ENCODE results near the gene MINDY4.

Gene MINDY4

DNA sequence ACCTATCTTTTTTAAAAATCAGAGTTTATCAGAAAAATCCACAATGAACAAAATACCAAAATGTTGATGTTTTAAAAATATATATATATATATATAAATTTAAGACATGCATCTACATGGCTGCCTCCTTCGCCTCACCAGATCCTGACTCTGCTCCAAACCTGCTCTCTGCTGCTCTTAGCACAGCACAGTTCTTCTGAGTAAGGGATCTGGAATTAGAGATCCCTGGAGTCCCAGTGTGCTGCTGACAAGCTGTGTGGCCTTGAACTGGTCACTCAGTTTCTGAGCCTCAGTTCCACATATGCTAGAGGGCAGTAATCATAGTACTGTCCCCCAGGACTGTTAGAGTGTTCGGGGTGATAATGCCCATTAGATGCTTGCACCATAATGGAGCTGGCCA, 87.4 kb downstream of the MINDY4 start:
- no peak for DNase-seq (ENCODE audit: low read depth)

DNA sequence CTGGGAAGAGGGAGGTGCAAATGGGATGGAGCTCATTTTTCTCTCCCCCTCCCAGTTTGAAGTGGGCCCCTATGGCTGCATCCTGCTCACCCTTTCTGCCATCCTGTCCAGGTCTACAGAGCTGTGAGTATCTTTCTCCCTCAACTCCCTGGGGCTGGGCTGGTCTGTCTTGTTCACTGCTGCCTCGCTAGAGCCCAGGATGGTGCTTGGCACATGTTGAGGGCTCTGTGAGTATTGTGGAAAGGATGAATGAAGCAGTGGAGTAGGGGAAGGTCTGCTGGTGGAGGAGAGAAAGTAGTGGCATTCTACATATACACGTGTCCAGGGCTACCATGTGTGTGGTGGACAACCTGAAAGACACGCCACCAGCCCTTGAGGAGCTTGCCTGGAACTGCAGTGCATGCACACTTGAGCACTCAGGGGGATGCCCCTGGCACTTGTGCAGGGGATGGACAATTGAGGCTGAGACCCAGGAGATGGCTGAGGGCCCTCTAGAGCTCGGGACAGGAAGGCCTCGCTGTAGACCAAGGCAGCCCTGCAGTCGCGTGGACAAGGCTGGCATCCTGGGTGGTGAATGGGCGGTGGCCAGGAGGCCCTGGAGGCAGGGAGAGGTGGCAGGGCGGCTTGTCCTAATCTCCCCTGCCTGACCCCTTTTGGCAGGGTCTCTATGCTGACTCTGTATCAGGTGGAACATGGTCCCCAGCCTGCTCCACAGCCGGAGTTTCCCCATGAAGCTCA, 88.2 kb downstream of the MINDY4 start:
- no peak for DNase-seq (ENCODE audit: low read depth)

DNA sequence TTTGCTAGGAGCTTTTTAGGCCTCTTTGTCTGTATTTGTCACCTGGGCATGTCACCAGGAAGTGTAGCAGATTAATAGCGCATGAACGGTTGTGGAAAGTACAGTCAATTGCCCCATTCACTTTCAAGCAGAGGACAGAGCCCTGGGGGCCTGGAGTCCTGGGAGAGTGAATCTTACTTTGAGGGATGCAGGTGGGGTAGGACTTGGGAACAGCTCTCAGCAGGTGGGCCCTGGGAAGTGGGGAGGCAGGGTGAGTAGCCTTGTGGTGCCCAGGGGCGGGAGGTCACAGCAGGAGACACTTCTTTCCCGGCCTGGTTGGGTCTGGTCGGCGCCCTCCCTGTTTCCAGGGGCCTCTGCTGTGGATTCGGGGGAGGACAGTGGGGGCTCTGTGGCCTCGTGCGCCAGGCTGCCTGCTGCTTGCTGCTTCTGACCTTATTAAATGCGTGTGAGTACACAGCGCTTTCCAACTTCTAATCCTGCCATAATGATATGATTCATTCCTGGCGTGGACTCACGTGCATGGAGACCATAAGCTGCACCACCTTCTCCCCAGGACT, 88.8 kb downstream of the MINDY4 start:
- DNase-seq (ENCODE audit: low read depth) = no peak

DNA sequence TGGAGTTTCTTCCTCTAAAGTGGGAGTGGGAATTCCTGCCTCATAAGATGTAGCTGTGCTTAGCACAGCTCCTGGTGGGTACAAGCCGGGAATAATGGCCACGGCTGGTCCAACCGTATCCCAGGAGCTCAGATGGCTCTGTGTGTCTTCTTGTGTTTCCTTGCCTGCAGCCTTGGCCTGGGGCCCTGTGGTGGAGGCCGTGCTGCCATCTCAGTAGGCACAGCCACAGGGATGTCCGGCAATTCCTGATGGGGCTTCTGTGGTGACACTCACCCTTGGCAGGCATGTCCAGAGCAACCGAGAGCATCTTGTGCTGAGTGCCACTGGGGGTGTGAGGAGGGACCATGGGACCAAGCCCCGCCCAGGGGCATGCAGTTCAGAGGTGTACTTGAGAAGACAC, 90.4 kb downstream of the MINDY4 start:
- DNase-seq (ENCODE audit: low read depth) = no peak

DNA sequence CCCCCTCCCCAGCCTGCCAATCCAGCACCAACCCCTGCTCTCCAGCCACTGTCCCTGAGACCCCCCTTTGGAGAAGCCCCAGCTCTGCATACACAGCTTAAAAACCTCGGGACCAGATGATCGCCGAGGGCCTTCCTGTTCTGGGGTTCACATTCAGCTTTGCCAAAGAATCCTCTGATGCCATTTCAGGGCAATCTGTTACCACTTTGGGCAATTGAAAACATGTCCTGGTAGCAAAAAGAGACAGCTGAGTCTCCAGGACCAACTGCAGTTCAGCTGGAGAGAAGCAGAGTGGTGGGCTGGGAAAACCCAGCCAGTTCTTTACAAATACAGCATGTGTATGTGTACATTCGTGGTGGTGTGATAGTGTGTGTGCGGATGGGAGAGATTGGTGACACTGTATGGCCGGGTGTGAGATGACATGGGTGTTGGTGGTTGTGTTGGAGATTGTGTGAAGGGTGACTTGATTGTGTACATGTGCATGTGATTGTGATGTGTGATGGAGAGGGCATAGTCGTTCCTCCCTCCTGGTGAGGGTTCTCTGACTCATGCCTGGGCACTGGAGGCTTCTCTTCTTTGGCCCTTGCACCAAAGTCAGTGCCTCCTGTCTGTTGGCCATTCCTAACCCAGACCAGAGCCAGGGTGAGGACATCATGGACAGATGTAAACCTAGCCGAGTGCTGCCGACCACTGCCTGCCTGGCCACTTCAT, 91.9 kb downstream of the MINDY4 start:
- DNase-seq (ENCODE audit: low read depth) = no peak

DNA sequence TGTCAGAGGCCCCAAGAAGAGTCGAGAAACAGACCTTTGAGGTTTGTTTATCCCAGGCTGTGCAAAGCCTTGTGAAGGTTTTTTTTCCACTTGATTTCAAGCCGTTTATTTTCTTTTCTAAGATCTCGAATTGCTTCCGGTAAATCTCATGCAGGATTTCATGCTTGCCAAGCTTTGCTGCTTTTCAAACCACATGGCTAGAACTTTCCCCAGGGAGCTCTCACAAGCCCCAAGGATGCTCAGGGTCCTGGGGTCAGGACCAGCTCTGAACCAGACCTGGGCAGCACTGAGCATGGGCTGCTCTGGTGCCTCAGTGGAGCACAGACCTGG, 92.5 kb downstream of the MINDY4 start:
- no peak for DNase-seq (ENCODE audit: low read depth)

DNA sequence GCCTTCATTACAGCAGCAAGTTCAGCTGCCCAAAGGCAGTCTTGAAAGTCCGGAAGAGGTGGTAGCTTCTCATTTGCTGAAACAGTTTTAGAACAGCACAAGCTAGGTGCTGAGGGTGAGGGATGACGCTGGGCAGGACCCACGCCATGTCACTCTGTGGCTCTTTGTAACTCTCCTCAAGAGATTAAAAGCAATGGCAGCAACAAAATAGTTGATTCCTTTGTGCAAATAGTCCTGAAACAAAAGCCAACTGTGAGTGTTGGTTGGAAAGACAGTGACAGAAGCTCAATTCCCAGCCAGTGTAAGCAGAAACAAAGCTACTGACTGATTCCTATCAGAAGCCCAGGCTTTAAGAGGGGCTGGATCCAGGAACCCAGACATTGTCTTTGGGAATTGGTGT, 92.9 kb downstream of the MINDY4 start:
- no peak for DNase-seq (ENCODE audit: low read depth)

DNA sequence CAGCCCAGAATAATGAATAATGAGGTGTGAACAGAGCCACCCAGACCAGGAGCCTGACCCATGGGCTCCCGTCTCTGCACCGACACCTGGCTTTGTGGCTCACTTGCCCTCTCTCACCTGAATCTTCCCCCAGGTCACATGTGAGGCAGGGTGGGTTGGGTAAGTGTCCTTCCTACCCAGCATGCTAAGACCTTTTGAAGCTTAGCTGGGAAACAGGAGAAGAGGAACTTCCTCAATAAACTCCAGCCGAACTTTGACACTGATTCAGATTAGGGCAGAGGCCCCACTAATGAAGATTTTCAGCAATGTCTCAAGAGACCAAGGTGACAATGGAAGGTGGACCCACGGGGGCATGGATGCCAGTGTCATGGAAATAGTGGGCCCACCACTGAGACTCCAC, 93.9 kb downstream of the MINDY4 start:
- no peak for DNase-seq (ENCODE audit: low read depth)

DNA sequence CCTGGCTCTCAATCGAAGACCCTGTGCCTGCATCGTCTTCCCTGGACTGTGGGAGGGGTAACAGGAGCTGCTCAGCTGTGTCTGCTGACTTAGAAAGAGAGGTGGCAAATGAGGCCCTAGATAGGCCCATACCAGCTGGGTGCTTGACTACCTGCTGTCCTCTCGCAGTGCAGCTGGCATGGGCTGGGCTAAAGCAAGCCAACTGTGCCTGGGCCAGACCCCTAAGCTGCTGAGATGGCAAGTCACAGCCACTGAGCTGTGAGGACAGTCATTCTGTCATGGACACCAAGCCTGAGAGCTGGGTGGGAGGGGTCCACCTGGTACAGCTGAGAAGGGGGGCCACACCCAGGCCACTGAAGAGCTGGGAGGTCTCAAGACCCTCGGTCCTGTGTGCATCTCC, 94.6 kb downstream of the MINDY4 start:
- DNase-seq (ENCODE audit: low read depth) = no peak

DNA sequence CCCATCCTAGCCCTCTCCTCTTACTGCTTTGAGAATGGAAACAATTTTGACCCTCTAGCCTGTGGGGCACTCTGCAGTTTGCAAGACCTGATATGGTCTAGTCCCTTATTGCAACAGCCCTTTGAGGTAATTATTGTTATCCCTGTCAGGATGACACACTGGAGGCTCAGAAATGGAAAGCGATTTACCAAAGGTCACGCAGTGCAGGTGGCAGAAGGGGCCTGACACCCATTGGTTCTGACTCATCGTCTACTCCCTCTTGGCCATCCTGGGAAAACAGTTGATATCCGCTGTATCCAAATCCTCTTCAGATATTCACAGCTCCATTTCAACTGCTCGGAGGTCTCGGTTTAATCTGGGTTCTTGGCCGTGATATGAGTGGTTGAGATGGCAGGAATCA, 95.7 kb downstream of the MINDY4 start:
- DNase-seq (ENCODE audit: low read depth) = no peak

DNA sequence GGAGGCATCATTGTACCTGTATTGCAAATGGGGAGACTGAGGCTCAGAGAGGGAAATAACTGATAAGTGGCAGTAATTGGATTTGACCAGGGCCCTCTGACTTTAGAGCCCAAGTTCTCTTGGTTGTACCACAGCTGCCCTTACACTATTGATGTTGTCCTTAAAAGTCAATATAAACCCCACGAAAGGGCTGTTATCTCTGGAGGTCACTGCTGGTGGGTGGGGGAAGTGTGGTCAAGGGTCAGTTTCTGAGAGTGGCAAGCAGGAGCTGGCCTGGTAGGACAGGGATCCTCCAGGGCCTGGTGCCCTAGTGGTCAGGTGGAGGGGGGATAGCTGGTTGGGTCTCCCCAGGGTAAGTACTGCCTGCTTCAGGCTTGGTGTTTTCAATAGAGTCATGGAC, 96.3 kb downstream of the MINDY4 start:
- no peak for DNase-seq (ENCODE audit: low read depth)

DNA sequence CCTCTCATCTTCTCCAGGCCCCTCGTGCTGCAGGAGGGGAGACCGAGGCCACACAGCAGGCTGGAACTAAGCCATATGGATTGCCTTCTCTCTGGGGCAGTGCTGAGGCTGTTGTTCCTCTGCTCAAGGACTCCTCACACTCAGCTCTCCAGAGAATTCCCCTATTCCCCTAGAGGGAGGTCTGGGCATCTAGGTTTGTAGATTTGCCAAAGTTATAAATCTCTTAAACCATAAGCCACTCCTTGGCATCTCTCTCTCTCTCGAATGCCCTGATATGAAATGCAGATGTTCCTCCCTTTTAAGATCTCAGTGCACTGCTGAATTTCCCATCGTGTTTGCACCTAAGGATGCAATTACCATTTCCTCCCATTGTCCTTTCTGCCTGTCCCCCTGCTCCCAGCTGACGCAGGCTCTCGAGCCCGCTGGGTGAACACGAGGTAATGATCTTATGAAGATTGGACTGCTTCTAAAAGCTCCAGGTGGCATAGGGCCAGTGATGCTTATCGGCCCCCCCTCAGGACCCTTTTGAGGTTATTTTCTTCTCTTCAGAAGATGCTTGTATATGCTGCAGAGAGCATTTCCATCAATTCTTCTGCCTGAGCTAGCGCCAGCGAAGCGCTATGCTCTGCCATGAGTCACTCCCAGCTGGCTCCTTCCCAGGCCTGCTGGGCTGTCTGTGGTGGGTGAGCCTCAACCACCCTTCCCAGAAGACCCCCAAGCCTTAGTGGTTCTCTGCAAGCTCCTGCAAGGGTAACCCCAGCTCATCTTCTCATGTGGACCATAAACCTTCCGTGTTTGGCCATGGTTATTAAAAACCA, 98.8 kb downstream of the MINDY4 start:
- DNase-seq (ENCODE audit: low read depth) = no peak

DNA sequence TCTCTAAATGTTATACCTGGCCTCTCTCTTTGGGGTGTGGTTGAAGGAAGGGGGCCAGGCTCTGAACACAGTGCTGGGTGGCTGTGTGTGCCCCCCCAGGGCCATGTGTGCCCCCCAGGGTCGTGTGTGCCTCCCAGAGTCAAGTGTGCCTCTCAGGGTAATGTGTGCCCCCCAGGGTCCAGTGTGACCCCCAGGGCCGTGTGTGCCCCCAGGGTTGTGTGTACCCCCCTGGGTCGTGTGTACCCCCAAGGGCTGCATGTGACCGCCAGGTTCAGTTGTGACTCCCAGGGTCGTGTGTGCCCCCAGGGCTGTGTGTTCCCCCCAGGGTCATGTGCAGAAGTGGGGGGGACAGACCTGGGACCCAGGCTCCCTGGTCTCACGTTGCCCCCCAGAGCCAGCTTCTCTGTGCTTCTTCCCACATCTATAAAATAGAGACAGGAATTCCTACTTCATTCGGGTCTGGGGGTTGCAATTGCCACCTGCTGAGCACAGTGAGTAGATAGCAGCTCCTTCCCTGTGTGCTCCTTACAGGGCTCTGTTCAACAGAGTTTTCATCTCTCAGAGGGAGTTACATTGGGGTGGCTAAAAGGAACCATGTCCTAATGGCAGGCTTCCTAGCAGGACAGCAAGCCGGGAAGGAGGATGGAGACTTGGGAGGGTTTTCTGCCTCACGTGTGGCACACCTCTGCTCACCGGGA, 99.8 kb downstream of the MINDY4 start:
- DNase-seq (ENCODE audit: low read depth) = no peak

DNA sequence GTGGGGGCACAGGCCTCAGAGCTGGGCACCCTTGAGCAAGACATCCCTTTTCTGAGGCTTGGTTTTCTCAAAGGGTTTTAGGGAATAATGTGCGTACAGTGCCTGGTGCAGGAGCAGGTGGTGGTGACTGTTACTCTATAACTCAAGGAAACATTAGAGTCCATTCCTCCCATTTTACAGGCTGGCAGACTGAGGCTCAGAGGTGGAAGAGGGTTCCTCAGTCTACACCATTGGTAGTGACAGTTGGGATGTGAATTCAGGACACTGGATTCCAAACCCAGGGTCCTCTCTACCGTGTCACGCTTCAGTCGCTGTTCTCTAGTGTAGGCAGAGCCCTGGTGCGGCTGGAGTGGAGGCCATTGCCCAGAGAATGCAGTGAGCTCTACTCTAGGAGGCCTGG, 100.4 kb downstream of the MINDY4 start:
- no peak for DNase-seq (ENCODE audit: low read depth)

DNA sequence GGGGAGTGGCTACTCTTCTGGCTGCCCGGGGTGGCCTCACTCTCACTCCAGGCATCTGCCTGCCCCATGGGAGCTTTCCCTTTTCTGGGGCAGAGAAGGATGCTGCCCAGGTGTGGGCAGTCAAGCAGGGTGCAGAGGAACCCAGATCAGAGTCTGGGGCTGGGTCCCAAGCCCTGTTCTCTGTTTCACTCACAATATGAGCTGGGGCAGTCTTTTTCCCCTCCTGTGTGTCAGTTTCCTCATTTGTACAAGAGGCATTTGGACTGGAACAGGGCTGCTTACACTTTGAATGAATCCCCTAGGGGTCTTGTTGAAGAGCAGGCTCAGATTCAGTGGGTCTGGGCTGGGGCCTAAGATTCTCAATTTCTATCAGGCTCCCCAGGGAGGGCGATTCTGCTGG, 102.0 kb downstream of the MINDY4 start:
- no peak for DNase-seq (ENCODE audit: low read depth)

DNA sequence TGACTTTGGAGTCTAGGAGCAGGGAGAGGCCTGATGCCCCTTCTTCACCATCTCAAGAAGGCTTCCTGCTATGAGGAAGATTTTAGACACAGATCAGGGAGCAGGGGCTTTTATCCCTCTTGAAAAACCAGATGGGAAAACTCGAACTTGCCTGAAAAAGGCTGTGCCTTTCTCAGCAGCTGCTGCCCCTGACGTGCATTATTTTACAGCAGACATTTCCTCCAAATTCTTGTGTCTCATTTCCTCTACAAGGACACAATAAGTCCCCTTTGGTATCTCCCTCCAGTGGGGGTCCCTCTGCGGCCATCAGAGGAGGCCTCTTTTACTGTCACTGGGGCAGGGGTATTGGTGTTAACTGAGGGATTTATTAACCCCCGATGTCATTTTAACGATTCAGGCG, 102.4 kb downstream of the MINDY4 start:
- DNase-seq (ENCODE audit: low read depth) = no peak

DNA sequence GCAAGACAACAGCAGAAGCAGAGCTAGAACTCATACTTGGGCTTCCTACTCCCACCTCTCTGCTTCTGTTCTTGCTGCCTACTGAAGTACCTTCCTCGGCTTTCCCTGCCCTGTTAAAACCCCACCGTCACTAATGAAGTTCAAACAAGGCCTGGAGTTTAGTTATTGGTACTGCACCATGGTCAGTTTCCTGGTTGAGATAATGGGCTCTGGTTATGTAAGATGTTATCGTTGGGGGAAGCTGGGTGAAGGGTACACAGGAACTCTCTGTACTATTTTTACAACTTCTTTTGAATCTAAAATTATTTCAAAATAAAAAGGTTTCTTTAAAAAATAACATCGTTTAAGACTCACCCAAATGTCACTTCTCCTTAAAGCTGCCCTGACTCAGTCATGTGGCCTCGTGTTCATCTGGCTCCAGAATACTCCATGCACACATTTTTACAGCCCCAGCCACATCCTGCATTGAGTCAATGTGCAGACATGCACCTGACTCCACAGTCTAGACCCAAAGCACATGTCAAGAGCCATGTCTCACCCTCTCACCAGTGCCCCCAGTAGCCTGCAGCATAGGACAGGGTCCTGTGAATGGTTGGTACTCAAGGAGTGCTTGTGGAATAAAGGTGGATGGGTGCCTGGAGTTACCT, 103.6 kb downstream of the MINDY4 start:
- no peak for DNase-seq (ENCODE audit: low read depth)

DNA sequence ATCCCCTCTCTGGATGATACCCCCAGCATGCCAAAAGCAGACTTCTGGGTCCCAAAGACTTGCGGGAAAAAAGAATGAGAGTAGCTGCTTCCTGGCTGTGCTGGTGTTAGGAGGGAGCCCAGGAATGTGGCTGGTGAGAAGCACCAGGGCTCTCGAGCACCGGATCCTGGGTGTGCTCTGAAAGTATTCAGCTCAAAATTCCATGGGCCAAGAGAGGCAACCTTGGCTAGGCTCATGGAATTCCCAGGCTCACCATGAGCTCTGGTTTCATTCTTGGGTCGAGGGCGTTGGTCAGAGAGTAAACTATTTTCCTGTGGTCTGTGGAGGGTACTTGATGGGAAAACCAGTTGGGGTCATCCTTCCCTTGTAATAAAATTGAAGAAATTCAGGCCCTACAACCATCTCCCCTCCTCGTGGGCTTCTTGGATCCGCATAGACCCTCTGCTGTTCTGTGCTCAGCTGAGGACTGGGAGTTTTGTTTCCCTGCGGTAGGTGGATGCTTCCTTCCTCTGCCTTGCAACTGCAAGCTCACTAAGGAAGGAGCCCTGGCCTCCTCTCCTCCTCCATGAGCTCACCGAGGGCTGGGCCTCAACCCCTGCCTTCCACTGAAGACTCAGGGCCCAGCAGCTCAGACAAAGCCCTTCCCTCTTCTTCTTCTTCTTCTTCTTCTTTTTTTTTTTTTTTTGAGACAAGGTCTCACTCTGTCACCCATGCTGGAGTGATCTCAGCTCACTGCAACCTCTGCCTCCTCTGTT, 106.0 kb downstream of the MINDY4 start:
- no peak for DNase-seq (ENCODE audit: low read depth)

DNA sequence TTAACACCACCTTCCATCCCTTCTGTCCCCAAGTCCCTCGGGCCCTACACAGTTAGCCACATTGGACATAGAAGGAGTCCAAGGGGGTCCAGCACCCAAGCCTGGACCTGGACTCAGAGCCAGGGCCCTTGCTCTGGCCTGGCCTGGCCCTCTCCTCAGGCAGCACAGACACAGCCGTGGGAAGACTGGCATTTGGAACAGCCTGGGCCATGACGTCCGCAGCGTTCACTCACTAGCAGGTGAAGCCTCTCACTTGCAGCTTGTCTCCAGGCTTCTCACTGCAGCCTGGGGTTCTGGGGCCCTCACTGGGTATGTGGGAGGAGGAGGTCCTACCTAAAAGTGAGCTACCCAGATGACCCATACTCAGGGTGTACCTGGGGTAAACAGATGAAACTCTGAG, 106.8 kb downstream of the MINDY4 start:
- no peak for DNase-seq (ENCODE audit: low read depth)

DNA sequence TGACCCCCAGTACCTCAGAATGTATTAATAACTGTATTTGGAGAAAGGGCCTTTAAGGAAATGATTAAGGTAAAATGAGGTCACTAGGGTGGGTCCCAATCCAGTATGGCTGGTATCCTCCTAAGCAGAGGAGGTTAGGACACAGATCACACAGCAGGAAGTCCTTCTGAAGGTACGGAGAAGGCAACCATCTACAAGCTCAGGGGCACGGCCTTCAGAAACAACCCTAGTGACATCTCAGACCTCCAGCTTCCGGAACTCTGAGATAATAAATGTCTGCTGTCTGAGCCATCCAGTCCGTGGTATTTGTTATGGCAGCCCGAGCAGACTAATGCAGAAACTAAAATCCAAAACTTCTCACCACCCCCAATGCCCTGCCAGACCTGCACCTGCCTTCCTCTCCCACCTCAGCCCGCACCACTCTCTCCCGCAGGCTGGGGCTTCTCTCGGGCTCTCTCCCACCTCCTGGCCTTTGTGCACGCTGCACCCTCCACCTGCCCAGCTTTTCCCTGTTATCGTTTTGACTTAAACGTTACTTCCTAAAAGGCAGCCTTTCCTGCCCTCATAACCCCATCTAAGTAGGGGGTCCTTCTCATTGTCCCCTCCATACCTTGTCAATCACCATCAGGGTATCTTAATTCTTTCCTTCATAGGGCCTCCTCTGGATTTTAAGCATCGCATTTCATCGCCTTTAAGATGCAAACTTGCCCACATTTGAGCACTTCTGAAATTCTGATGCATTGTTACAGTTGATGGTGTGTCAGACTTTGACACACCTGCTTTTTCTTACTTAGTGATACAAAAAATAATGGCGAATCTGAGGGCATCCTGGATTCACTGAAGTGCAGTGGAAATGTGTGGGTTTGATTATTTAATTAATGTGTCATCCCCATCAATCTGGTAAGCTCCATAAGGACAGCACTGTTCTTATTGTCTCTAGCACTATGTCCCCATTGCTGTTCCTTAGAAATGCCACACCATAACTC, 108.2 kb downstream of the MINDY4 start:
- no peak for DNase-seq (ENCODE audit: low read depth)
